ENCODE results near the gene IFIT3.

DNA sequence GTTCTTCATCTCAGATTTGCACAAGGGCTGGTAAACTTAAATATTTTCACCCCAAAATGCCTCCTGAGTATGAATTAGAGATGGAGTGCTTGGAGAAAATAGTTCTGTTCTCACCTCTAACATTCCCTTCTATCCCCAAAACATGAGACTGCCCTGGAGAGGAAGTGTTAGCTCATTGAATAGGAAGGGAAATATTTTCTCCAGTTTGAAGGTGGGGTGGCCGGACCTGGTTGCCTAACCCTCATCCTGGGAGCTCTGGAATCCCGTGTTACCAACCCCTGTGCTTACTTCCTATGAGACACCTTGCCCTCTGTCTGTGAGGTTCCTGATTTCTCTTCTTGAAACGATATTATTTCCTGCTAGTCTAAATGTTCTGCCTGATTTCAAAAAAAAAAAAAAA is 25.2 kb upstream of the IFIT3 start:
- TF ChIP-seq EZH2 (optimal IDR thresholded peaks at IDR 0.05; ENCODE audit: low read depth, low read length) (no peak), CTCF (IDR thresholded peaks at IDR 0.05; ENCODE audit: low read length) (no peak)

Measured in MM.1S (cell line).